Endothelial cell of umbilical vein (primary cell): Measurements from ENCODE around the gene SRRM2.

Source experiments
- EZH2 ChIP-seq: IDR thresholded peaks from 2 replicates; pipeline ENCODE4 v1.6.1; 2012; ENCODE audit warnings: borderline replicate concordance, low read depth, mild to moderate bottlenecking, moderate library complexity, low read length, inconsistent platforms; ENCODE audit not compliant: severe bottlenecking
- MYC ChIP-seq: IDR thresholded peaks from one replicate; pipeline ENCODE4 v1.6.1; 2011; ENCODE audit warnings: mild to moderate bottlenecking, low read depth, low read length
- POLR2A ChIP-seq: IDR thresholded peaks from 2 replicates; pipeline ENCODE4 v1.6.1; 2012; ENCODE audit warnings: low read depth, mild to moderate bottlenecking, control low read depth, low read length
- TF ChIP-seq, protein P1 (sequence below), 2 donors: IDR thresholded peaks; 1 replicate in 1 of 2; 2 replicates in 1 of 2; pipeline ENCODE4 v1.5.1; 2011; ENCODE audit warnings: low read length in 2 of 2, mild to moderate bottlenecking in 2 of 2, moderate library complexity in 2 of 2, control low read depth in 1 of 2, inconsistent platforms in 1 of 2, low read depth in 1 of 2; ENCODE audit not compliant: insufficient read depth in 1 of 2; ENCODE audit errors: extremely low read depth in 1 of 2

DNA sequence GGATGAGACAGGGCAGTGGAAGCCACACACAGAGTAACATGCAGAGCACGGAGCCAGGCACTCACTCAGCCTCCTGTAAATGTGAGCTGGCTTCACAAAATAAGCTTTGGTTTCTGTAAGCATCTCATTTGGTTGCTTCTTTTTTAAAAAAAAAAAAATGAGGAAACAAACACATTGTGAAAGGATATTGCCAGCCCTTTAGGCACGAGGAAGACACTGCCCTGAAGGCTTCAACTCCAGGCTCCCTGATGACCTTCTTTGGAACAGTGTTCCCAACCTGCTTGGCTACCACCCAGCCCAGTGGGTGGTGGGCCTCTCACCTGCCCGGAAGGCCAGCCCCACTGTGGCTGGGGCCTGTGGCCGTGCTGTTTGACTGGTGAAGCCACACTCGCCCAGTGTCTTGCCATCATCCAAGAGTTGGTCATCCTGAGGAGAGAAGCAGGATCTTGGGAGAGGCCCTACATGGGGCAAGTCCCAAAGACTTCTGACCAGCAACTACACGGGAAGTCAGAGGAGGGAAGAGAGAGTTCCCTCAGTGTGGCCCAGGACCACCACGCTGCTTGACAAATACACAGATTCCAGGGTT lies 22.8 kb downstream of the SRRM2 start:
- TF ChIP-seq POLR2A (no peak), MYC (no peak), EZH2 (no peak)
- TF ChIP-seq, protein P1, sequence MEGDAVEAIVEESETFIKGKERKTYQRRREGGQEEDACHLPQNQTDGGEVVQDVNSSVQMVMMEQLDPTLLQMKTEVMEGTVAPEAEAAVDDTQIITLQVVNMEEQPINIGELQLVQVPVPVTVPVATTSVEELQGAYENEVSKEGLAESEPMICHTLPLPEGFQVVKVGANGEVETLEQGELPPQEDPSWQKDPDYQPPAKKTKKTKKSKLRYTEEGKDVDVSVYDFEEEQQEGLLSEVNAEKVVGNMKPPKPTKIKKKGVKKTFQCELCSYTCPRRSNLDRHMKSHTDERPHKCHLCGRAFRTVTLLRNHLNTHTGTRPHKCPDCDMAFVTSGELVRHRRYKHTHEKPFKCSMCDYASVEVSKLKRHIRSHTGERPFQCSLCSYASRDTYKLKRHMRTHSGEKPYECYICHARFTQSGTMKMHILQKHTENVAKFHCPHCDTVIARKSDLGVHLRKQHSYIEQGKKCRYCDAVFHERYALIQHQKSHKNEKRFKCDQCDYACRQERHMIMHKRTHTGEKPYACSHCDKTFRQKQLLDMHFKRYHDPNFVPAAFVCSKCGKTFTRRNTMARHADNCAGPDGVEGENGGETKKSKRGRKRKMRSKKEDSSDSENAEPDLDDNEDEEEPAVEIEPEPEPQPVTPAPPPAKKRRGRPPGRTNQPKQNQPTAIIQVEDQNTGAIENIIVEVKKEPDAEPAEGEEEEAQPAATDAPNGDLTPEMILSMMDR (IDR thresholded peaks at IDR 0.05; ENCODE audit: extremely low read depth in 1 of 2, insufficient read depth in 1 of 2, low read depth in 1 of 2, low read length in 2 of 2), result no peak
